ENCODE data around the gene ZSCAN20. TPM values are rescaled to one million over a fixed set of nuclear protein-coding genes. Genes with fewer than 3 reads are reported as not detected.

Gene ZSCAN20
- total RNA-seq, 4 donors from 2014 or later: 6.9 to 9.4 (median 7.8) TPM

- Histone ChIP-seq H3K27ac (peak overlapping the region in 2 of 4 donors; percentile 27 to 80), H3K4me3 (no peak overlapping the region), H3K9me3 (no peaks in the 10 kb centered on the region), H3K36me3 (no peaks in the 10 kb centered on the region), H3K4me1 (peaks cover 0 to 46% (median 14%) of the 10 kb centered on the region in 4 donors), H3K27me3 (no peaks in the 10 kb centered on the region)
- WGBS, 2 donors: 17 to 22% methylated on average over 3 of the region's 3 CpGs
- DNase-seq (ENCODE audit: low spot score in 2 of 2): peak in 1 of 2 donors; percentile 83
- TF ChIP-seq CTCF (IDR thresholded peaks at IDR 0.05) (no peak), EP300 (IDR thresholded peaks at IDR 0.05) (peak in 1 of 2 donors; percentile 90)
Measured at GRCh38 chr1:33433509-33434362, 38.7 kb upstream of the ZSCAN20 start.

GRCh38 chr1:33434363-33434750, 38.1 kb upstream of the ZSCAN20 start:
- Histone ChIP-seq H3K27ac (peak overlapping the region in 2 of 4 donors; percentile 11 to 69), H3K36me3 (no peaks in the 10 kb centered on the region), H3K27me3 (no peaks in the 10 kb centered on the region), H3K4me1 (peaks cover 0 to 41% (median 14%) of the 10 kb centered on the region in 4 donors), H3K9me3 (no peaks in the 10 kb centered on the region), H3K4me3 (no peak overlapping the region)
- TF ChIP-seq CTCF (IDR thresholded peaks at IDR 0.05) (no peak), POLR2A (IDR thresholded peaks at IDR 0.05) (no peak), EP300 (IDR thresholded peaks at IDR 0.05) (no peak)
- 94 to 96% methylated on average over 1 of the region's 1 CpG for WGBS, 2 donors
- no peak for DNase-seq (ENCODE audit: low spot score in 2 of 2)

GRCh38 chr1:33435096-33435820, 37.2 kb upstream of the ZSCAN20 start:
- DNase-seq (ENCODE audit: low spot score in 2 of 2): no peak
- no peak for TF ChIP-seq CTCF (IDR thresholded peaks at IDR 0.05)
- no peak for TF ChIP-seq POLR2A (IDR thresholded peaks at IDR 0.05)
- no peak for TF ChIP-seq EP300 (IDR thresholded peaks at IDR 0.05)
- 59 to 71% methylated on average over 4 of the region's 4 CpGs for WGBS, 2 donors
- no peak overlapping the region for H3K4me3 ChIP-seq
- peaks cover 0 to 32% (median 8%) of the 10 kb centered on the region in 4 donors for H3K4me1 ChIP-seq
- no peaks in the 10 kb centered on the region for H3K36me3 ChIP-seq
- H3K9me3 ChIP-seq: no peaks in the 10 kb centered on the region
- H3K27me3 ChIP-seq: no peaks in the 10 kb centered on the region
- H3K27ac ChIP-seq: no peak overlapping the region

- Histone ChIP-seq H3K27me3 (no peaks in the 10 kb centered on the region), H3K4me3 (no peak overlapping the region), H3K9me3 (no peaks in the 10 kb centered on the region), H3K36me3 (no peaks in the 10 kb centered on the region), H3K27ac (no peak overlapping the region), H3K4me1 (peaks cover 0 to 26% (median 8%) of the 10 kb centered on the region in 4 donors)
- DNase-seq (ENCODE audit: low spot score in 2 of 2): no peak
- WGBS, 2 donors: 67 to 71% methylated on average over 4 of the region's 4 CpGs
- no peak for TF ChIP-seq POLR2A (IDR thresholded peaks at IDR 0.05)
- no peak for TF ChIP-seq EP300 (IDR thresholded peaks at IDR 0.05)
- no peak for TF ChIP-seq CTCF (IDR thresholded peaks at IDR 0.05)
Measured at GRCh38 chr1:33436557-33437285, 35.7 kb upstream of the ZSCAN20 start.

Data from tibial nerve (tissue), 4 donors.